ENCODE results near the gene RASA3. TPM values are rescaled to one million over a fixed set of nuclear protein-coding genes. Genes with fewer than 3 reads are reported as not detected.

The RASA3 gene
- polyA plus RNA-seq, 3 donors = 9.0 to 32.6 (median 16.6) TPM

DNA sequence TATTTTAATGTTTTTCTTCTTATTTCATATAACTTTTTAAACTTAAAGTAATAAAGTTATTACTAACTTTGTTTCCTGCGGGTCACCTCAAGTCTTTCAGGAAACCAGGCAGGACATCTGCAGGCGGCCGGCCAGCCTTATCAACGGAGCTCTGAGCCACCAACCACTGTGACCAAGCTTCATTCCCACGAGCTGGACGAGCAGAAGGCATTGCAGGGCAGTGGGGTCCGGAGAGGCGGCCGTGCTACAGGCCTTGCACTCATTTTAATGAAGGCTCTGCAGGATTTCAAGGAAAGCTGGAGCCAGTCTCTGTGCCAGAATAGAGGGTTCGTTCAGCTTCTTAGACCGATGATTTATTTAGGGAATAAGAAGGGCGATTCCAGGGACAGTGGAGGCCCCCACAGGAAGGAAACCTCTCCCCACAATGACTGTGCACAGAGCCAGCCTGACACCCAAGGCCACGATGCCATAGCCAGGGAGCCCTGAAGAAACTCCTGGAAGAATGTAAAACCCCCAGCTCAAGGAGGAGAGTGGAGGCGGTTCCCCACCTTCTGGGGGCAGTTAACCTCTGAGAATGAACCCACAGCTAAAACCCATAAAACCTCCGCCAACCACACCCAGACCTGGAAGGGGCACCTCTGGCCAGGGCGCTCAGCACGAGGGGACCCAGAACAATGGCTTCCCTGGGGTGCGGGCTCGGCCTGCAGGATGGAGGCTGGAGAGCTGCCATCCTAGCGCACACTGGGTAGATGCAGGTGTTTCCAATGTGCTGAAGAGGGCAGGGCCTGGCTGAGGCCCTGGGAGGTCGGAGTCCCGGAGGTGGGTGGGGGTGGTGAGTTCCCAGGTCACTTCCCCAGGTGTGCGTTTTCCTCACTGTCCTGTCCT, 75.0 kb downstream of the RASA3 start:
- H3K9ac ChIP-seq (ENCODE audit: insufficient read depth, low read length, poor library complexity, severe bottlenecking) = peak overlapping the region; percentile 47
- H2AFZ ChIP-seq (ENCODE audit: insufficient read depth, low read depth, low read length, poor library complexity, severe bottlenecking) = no peak overlapping the region
- H3K27ac Mint-ChIP-seq = peak overlapping the region; percentile 13 to 74 (median 63)
- intact Hi-C loops (cut with micrococcal nuclease) = loop anchor here in 1 of 2 donors (5.0 kb wide), 1 partner anchor 55 kb away; no protein-coding TSS in a partner anchor
- H3K36me3 ChIP-seq (replicated peaks in 1 of 2; ENCODE audit: control insufficient read depth in 1 of 2, insufficient read depth in 2 of 2, low read length in 2 of 2) = peaks cover 14 to 26% of the 10 kb centered on the region in 2 donors
- H3K4me3 ChIP-seq (replicated peaks in 1 of 3; ENCODE audit: low read depth in 2 of 3, low read length in 3 of 3) = peak overlapping the region in 1 of 3 experiments; percentile 57
- H3K9me3 ChIP-seq (replicated peaks in 1 of 2; ENCODE audit: control insufficient read depth in 1 of 2, insufficient read depth in 1 of 2, low read length in 2 of 2) = no peaks in the 10 kb centered on the region
- 17% methylated on average over 14 of the region's 23 CpGs for WGBS (ENCODE audit: insufficient coverage)
- H3K4me1 Mint-ChIP-seq = peaks cover 67% of the 10 kb centered on the region
- H3K27me3 Mint-ChIP-seq (ENCODE audit: low read depth in 3 of 3) = peaks cover 0 to 5% (median 0%) of the 10 kb centered on the region in 3 donors
- peaks cover 82% of the 10 kb centered on the region for H3K79me2 ChIP-seq (ENCODE audit: insufficient read depth, low read length)
- peak overlapping the region; percentile 15 to 56 for H3K27ac ChIP-seq (ENCODE audit: low read depth in 1 of 2, low read length in 2 of 2)
- DNase-seq = peak in 2 of 3 donors; percentile 40 to 41
- no peaks in the 10 kb centered on the region for H3K27me3 ChIP-seq (ENCODE audit: control insufficient read depth in 2 of 2, insufficient read depth in 2 of 2, low read length in 2 of 2)
- TF ChIP-seq, protein P1, sequence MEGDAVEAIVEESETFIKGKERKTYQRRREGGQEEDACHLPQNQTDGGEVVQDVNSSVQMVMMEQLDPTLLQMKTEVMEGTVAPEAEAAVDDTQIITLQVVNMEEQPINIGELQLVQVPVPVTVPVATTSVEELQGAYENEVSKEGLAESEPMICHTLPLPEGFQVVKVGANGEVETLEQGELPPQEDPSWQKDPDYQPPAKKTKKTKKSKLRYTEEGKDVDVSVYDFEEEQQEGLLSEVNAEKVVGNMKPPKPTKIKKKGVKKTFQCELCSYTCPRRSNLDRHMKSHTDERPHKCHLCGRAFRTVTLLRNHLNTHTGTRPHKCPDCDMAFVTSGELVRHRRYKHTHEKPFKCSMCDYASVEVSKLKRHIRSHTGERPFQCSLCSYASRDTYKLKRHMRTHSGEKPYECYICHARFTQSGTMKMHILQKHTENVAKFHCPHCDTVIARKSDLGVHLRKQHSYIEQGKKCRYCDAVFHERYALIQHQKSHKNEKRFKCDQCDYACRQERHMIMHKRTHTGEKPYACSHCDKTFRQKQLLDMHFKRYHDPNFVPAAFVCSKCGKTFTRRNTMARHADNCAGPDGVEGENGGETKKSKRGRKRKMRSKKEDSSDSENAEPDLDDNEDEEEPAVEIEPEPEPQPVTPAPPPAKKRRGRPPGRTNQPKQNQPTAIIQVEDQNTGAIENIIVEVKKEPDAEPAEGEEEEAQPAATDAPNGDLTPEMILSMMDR (IDR thresholded peaks at IDR 0.05) = no peak
- peak overlapping the region; percentile 63 for H3K4me2 ChIP-seq (replicated peaks; ENCODE audit: extremely low read depth, low read length, poor library complexity, severe bottlenecking)
- H3K9me3 Mint-ChIP-seq = peaks cover 0 to 3% (median 0%) of the 10 kb centered on the region in 7 donors
- H3K4me3 Mint-ChIP-seq = peak overlapping the region; percentile 37 to 78
- H4K20me1 ChIP-seq (ENCODE audit: insufficient read depth, low read length) = peaks cover 71% of the 10 kb centered on the region
- H3K4me1 ChIP-seq (ENCODE audit: control insufficient read depth in 1 of 2, insufficient read depth in 2 of 2, low read length in 2 of 2) = peaks cover 62 to 82% of the 10 kb centered on the region in 2 donors
- peaks cover 36 to 51% of the 10 kb centered on the region in 2 donors for H3K36me3 Mint-ChIP-seq

DNA sequence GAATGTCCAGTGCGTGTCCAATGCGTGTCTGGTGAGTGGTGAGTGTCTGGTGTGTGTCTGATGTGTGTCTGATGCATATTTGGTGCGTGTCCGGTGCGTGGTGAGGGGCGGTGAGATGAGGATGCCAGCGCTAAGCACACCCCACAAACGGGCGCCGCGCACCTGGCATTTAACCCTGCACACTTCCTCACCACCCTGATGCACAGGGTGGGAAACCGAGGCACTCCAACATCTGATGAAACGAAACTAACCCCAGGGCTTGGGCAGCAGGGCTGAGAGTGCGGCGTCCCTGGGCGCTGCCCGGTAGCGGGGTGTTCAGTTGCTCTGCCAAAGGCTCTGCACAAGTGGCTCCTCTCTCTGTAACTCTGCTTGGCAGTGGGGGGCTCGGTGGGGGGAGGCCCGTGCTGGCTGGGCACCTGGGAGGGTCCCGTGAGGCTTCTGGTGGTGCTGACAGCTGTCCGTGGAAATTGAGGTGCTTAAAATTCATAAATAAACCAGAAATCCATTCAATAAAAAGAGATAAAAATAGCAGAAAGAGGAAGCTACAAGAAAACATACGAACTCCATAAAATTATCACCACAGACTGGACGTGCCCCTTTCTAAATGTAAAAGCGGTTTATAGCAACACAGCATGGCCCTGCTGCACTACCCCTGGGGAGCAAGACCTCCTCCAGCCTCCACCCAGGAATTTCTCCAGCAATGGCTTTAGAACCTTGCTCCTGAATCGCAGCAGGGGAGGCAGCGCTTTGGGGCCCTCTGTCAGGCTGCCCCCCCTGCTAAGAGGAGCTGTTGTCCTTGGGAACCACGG, 76.0 kb downstream of the RASA3 start:
- Mint-ChIP-seq H3K27ac (peak overlapping the region in 6 of 7 donors; percentile 35 to 85 (median 74)), H3K4me1 (peaks cover 66% of the 10 kb centered on the region), H3K4me3 (peak overlapping the region; percentile 56 to 71), H3K36me3 (peaks cover 42 to 48% of the 10 kb centered on the region in 2 donors), H3K9me3 (peaks cover 0 to 3% (median 0%) of the 10 kb centered on the region in 7 donors), H3K27me3 (ENCODE audit: low read depth in 3 of 3) (peaks cover 0 to 5% (median 0%) of the 10 kb centered on the region in 3 donors)
- peaks cover 53 to 79% of the 10 kb centered on the region in 2 donors for H3K4me1 ChIP-seq (ENCODE audit: control insufficient read depth in 1 of 2, insufficient read depth in 2 of 2, low read length in 2 of 2)
- peaks cover 18 to 32% of the 10 kb centered on the region in 2 donors for H3K36me3 ChIP-seq (replicated peaks in 1 of 2; ENCODE audit: control insufficient read depth in 1 of 2, insufficient read depth in 2 of 2, low read length in 2 of 2)
- TF ChIP-seq, protein P1 (IDR thresholded peaks at IDR 0.05) = no peak
- no peak for DNase-seq
- H3K27ac ChIP-seq (ENCODE audit: low read depth in 1 of 2, low read length in 2 of 2) = peak overlapping the region; percentile 19 to 58
- intact Hi-C loops (cut with micrococcal nuclease) = loop anchor here in 1 of 2 donors (5.0 kb wide), 1 partner anchor 56 kb away; no protein-coding TSS in a partner anchor
- 54% methylated on average over 12 of the region's 28 CpGs for WGBS (ENCODE audit: insufficient coverage)
- H3K4me2 ChIP-seq (replicated peaks; ENCODE audit: extremely low read depth, low read length, poor library complexity, severe bottlenecking) = peak overlapping the region; percentile 63
- H3K9ac ChIP-seq (ENCODE audit: insufficient read depth, low read length, poor library complexity, severe bottlenecking) = peak overlapping the region; percentile 47
- H4K20me1 ChIP-seq (ENCODE audit: insufficient read depth, low read length) = peaks cover 81% of the 10 kb centered on the region
- H3K79me2 ChIP-seq (ENCODE audit: insufficient read depth, low read length) = peaks cover 72% of the 10 kb centered on the region
- no peak overlapping the region for H2AFZ ChIP-seq (ENCODE audit: insufficient read depth, low read depth, low read length, poor library complexity, severe bottlenecking)
- no peaks in the 10 kb centered on the region for H3K27me3 ChIP-seq (ENCODE audit: control insufficient read depth in 2 of 2, insufficient read depth in 2 of 2, low read length in 2 of 2)
- peak overlapping the region in 1 of 3 experiments; percentile 57 for H3K4me3 ChIP-seq (replicated peaks in 1 of 3; ENCODE audit: low read depth in 2 of 3, low read length in 3 of 3)
- no peaks in the 10 kb centered on the region for H3K9me3 ChIP-seq (replicated peaks in 1 of 2; ENCODE audit: control insufficient read depth in 1 of 2, insufficient read depth in 1 of 2, low read length in 2 of 2)
